Stimulated activated naive CD8-positive, alpha-beta T cell treated with anti-CD3 and anti-CD28 coated beads, Interleukin-15, Interleukin-2, amounts not matched to agents 100 ng/mL and 50 ng/mL, for 24 hours (primary cell): ENCODE data around the gene GLI3.

Experiments
- H3K27ac Mint-ChIP-seq: one replicate; pipeline ENCODE4 v1.8.0; 2021; ENCODE audit warnings: mild to moderate bottlenecking, mixed read lengths
- H3K27me3 Mint-ChIP-seq: one replicate; pipeline ENCODE4 v1.8.0; 2021; ENCODE audit warnings: mixed read lengths
- H3K36me3 Mint-ChIP-seq: one replicate; pipeline ENCODE4 v1.8.0; 2021; ENCODE audit warnings: low read depth, mixed read lengths
- H3K4me1 Mint-ChIP-seq: one replicate; pipeline ENCODE4 v1.8.0; 2021; ENCODE audit warnings: low read depth, mixed read lengths
- H3K4me3 Mint-ChIP-seq: one replicate; pipeline ENCODE4 v1.8.0; 2021; ENCODE audit warnings: mild to moderate bottlenecking, mixed read lengths
- H3K9me3 Mint-ChIP-seq: one replicate; pipeline ENCODE4 v1.8.0; 2021; ENCODE audit warnings: mixed read lengths

Gene GLI3

DNA sequence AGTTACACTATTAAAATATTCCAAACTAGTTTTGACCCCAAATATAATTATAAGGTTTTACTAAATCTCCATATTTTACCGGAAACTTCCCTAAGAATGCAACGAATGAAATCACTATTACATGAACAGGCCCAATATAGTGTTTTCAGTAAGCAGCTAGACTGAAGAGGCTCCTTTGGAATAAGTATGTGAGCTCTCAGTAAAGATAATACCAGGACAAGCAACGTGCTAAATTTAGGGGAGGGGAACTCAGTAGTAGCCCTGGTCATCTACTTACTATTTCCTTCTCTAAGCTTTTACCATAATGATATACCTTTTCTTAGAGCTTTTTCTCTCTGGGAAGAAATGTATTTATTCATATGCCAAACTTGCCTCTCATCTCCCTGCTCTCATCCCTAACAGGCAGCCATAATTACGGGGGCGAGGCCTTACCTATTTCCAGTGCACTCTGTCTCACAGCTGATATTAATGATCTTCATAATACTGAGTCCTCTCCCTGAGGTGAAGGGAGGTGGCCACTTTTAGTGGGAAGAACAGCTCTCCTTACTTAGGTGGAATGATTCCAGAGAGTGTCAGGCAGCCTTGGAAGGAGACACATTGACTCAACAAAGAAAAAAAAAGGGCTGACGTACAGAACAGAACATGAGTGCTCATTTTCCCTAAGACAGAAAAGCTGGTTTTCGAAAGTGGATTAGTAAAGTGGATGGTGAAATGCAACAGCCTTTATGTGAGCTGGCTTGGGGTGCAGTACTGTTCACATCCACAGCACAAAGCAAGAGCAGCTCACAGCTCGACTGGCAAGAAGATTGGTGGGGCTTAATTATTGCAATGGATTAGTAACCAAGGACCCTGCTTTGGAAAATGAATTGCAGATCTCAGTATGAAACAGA lies 165.4 kb downstream of the GLI3 start:
- no peaks in the 10 kb centered on the region for H3K4me1 Mint-ChIP-seq
- H3K27me3 Mint-ChIP-seq: no peaks in the 10 kb centered on the region
- H3K36me3 Mint-ChIP-seq: no peaks in the 10 kb centered on the region
- no peak overlapping the region for H3K4me3 Mint-ChIP-seq
- no peaks in the 10 kb centered on the region for H3K9me3 Mint-ChIP-seq
- H3K27ac Mint-ChIP-seq: no peak overlapping the region

DNA sequence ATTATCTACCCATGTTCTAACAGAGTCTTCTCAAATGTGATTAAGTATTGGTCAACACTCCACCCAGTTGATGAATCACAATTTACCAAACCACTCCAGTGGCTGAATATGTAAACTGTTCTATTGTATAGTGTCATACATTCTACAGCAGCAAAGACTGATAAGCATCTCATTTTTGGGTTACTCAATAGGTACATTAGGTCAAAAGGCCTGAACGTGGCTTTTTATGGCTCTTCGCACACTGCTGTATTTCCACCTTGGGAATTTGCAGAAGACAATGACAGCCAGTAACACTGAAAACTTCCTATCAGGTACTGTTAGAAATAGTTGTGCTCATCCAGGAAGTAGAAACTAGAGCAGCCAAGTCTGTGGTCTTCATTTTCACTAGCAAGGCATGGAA lies 166.9 kb downstream of the GLI3 start:
- no peaks in the 10 kb centered on the region for H3K36me3 Mint-ChIP-seq
- no peak overlapping the region for H3K4me3 Mint-ChIP-seq
- H3K27ac Mint-ChIP-seq: no peak overlapping the region
- no peaks in the 10 kb centered on the region for H3K4me1 Mint-ChIP-seq
- no peaks in the 10 kb centered on the region for H3K9me3 Mint-ChIP-seq
- H3K27me3 Mint-ChIP-seq: no peaks in the 10 kb centered on the region

DNA sequence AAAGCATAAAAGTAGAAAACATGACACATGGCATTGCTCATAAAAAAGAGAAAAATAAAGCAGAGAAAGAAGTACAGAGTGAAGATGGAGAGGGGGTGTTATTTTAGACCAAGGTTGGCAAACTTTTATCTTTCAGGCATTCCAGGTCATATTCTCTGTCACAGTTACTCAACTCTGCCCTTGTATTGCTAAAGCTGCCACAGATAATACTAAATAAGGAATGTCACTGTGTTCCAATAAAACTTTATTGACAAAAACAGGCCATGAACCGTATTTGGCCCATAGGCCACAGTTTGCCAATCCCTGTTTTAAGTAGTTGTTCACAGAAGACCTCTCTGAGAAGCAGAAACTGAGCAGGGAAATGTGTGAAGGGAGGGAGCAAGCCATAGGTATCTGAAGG lies 167.4 kb downstream of the GLI3 start:
- H3K9me3 Mint-ChIP-seq: no peaks in the 10 kb centered on the region
- no peaks in the 10 kb centered on the region for H3K27me3 Mint-ChIP-seq
- no peak overlapping the region for H3K4me3 Mint-ChIP-seq
- no peak overlapping the region for H3K27ac Mint-ChIP-seq
- H3K36me3 Mint-ChIP-seq: no peaks in the 10 kb centered on the region
- H3K4me1 Mint-ChIP-seq: no peaks in the 10 kb centered on the region

DNA sequence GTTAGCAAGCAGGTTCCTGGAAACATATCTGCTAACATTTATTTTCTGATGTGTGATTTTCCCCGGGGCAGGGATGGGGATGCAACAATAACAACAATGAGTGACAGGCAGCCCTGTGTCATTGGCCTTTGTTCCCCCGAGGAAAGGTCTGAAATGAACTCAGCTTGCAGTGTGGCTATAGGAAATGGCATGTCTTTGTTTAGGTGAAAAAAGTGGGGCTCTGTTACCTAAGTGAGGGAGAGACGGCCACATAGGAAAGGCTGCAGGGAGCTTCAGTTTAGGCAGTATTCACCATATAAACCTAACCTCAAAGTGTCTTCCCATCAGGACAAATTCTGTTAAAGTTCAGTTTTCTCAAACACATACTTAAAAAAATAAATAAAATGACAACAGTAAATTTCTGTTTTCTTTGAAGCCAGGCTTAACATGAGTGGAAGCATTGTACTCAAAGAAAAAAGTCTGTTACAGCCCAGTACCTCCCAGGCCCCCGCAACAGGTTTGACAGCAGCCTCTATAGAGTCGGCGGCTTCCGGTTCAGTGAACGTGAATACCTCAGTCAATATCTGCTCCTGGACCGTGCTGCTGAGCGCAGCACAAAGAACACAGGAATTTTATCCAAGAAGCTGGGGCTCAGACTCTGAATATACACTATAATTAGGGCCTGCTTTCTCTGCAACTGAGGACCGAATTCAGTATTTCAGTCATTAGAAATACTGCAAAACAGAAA lies 168.3 kb downstream of the GLI3 start:
- H3K36me3 Mint-ChIP-seq: no peaks in the 10 kb centered on the region
- no peaks in the 10 kb centered on the region for H3K27me3 Mint-ChIP-seq
- no peak overlapping the region for H3K27ac Mint-ChIP-seq
- no peaks in the 10 kb centered on the region for H3K9me3 Mint-ChIP-seq
- H3K4me3 Mint-ChIP-seq: no peak overlapping the region
- no peaks in the 10 kb centered on the region for H3K4me1 Mint-ChIP-seq

DNA sequence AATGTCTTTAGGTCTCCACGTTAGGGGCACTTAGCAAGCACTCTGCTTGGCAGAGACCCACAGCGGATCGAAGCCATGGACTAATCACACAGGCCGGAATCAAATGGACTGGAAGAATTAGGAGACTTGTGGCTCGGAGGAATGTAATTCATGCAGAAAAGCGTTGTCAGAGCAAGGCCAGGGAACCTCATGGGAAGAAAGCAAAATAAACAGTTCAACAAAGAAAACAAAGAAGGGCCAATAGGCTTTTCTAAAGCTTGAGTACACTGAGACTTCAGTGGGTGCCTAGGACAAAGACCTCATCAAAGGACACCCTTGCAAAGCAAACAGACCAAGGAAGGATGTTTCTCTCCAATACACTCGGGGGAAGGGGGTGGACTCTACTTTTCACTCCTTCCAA lies 171.1 kb downstream of the GLI3 start:
- no peaks in the 10 kb centered on the region for H3K27me3 Mint-ChIP-seq
- no peaks in the 10 kb centered on the region for H3K36me3 Mint-ChIP-seq
- H3K4me3 Mint-ChIP-seq: no peak overlapping the region
- no peaks in the 10 kb centered on the region for H3K9me3 Mint-ChIP-seq
- H3K4me1 Mint-ChIP-seq: no peaks in the 10 kb centered on the region
- H3K27ac Mint-ChIP-seq: no peak overlapping the region

DNA sequence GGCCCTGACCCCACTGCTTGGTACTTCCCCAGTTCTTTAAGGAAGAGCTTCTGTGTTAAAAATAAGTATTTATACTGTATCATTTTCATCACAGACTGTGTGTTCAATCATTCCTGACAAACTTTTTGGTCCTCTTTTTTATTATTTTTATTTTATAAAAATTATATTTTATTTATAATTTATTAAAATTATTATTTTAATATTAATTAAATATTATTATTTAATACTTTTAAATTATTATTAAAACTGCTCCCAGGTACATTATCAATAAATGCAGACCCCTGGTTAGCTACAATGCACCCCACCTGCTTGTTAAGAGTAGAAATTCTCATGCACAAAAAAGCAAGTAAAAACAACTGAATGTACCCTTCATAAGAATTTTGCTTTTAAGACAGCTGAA lies 172.0 kb downstream of the GLI3 start:
- no peaks in the 10 kb centered on the region for H3K27me3 Mint-ChIP-seq
- H3K9me3 Mint-ChIP-seq: no peaks in the 10 kb centered on the region
- no peak overlapping the region for H3K27ac Mint-ChIP-seq
- no peaks in the 10 kb centered on the region for H3K36me3 Mint-ChIP-seq
- no peak overlapping the region for H3K4me3 Mint-ChIP-seq
- H3K4me1 Mint-ChIP-seq: no peaks in the 10 kb centered on the region

DNA sequence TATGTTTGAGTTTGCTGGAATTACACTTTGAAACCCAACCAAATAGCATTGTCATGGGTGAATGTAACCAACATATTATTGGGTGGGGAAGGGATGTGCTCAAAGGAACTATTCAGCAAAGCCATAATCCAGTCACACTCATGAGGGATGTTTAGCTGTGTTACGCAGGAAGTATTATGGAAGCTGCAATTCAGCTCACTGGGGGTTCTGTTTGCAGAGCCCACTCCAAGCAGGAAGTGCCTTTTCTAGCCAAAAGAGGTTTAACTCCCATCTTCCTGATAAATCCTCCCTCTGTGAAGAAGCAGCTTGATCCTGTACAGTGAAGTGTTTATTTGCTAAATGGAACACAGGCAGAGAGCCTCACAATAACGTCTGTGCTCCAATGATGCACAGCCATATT lies 172.5 kb downstream of the GLI3 start:
- no peak overlapping the region for H3K27ac Mint-ChIP-seq
- H3K27me3 Mint-ChIP-seq: no peaks in the 10 kb centered on the region
- H3K4me3 Mint-ChIP-seq: no peak overlapping the region
- no peaks in the 10 kb centered on the region for H3K4me1 Mint-ChIP-seq
- no peaks in the 10 kb centered on the region for H3K9me3 Mint-ChIP-seq
- no peaks in the 10 kb centered on the region for H3K36me3 Mint-ChIP-seq

DNA sequence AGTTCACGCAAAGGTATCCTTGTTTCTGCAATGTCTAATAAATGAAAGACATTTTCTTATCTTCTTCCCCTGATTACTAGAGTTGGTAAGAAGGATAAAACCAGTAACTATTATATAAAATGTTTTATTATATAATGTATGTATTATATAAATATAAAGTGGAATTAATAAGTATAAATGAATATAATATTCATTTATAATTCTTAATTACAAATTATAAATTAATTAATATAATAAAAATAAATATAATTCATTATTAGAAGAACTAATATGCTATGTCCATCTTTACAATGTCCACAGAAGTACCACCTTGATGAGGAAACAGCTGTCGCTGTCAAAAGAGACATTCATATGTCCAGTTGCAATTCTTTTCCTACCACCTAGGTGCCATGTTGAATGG lies 177.7 kb downstream of the GLI3 start:
- no peaks in the 10 kb centered on the region for H3K27me3 Mint-ChIP-seq
- H3K4me1 Mint-ChIP-seq: no peaks in the 10 kb centered on the region
- no peaks in the 10 kb centered on the region for H3K36me3 Mint-ChIP-seq
- no peak overlapping the region for H3K27ac Mint-ChIP-seq
- no peak overlapping the region for H3K4me3 Mint-ChIP-seq
- H3K9me3 Mint-ChIP-seq: no peaks in the 10 kb centered on the region

DNA sequence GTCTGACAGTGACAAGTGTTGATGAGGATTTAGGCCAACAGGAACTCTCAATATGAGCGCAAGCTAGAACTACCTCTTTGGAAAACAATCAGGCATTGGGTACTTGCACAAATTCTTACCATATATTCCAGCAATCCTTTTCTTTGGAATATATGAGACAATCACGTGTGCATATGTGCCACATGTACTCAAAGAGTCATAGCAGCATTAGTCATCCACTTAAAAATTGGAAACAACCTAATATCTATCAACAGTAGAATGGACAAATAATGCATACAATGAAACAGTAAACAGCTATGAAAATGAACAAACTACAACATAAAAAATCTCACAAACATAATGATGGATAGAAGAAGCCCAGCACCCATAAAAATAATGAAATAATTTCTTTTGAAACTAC lies 179.7 kb downstream of the GLI3 start:
- Mint-ChIP-seq H3K4me1 (no peaks in the 10 kb centered on the region), H3K27ac (no peak overlapping the region), H3K4me3 (no peak overlapping the region), H3K36me3 (no peaks in the 10 kb centered on the region), H3K27me3 (no peaks in the 10 kb centered on the region), H3K9me3 (no peaks in the 10 kb centered on the region)

DNA sequence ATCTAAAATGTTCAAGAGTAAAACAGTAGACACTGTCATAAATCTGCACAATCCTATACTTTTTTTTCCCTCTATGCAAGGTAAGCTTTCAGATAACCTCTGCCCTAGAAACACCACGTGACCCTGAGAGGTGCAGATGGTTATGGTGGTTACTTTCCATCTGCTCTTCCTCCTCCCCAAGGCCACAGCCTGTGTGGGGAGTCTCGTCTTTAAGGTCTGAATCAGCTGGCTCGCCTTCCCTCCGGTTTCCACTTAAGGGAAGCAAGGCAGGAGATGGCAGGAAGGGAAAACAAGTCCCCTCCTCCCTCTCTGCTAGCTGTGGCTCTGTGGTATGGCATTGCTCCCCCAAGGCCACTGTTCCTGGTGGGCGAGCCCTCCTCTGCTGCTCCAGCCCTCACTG lies 181.8 kb downstream of the GLI3 start:
- Mint-ChIP-seq H3K4me1 (no peaks in the 10 kb centered on the region), H3K27me3 (no peaks in the 10 kb centered on the region), H3K36me3 (no peaks in the 10 kb centered on the region), H3K4me3 (no peak overlapping the region), H3K27ac (no peak overlapping the region), H3K9me3 (no peaks in the 10 kb centered on the region)

DNA sequence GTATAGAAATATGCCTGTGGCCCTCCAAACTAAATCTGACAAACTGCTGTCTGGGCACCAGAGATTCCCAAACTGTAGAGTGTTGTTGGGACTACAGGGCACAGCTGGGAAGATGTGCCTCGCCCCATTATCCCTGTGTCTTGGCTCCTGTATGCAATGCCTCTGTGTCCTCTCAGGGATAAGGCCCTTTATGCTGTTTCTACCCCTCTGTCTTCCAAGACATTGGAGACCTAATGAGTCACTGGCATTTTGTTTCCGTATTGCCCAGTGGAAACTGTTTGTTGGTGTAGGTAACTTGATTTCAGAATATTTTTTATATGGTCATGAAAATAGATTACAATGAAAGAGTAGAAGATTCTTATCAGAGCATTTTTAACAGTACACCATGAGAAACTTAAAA lies 183.2 kb downstream of the GLI3 start:
- no peaks in the 10 kb centered on the region for H3K9me3 Mint-ChIP-seq
- H3K27me3 Mint-ChIP-seq: no peaks in the 10 kb centered on the region
- no peak overlapping the region for H3K4me3 Mint-ChIP-seq
- H3K4me1 Mint-ChIP-seq: no peaks in the 10 kb centered on the region
- H3K27ac Mint-ChIP-seq: no peak overlapping the region
- no peaks in the 10 kb centered on the region for H3K36me3 Mint-ChIP-seq

DNA sequence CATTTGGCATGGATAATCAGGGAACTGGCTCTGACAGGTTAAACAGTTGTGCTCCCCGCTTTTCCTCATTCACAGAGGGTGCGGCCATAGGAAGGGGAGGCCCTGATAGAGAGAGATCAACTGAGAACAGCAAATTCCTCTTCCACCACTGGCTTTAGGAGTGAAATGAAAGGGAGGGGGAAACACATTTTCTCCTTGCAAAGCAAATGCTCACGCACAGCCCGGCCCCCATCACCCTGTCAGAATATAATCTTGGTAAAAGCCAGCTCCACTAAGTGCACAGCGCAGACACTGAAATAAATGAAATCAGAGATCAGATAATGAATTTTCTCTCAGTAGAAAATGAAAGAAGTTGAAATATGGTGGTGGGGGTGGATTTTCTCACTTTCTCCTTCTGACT lies 187.2 kb downstream of the GLI3 start:
- Mint-ChIP-seq H3K27ac (no peak overlapping the region), H3K27me3 (no peaks in the 10 kb centered on the region), H3K4me3 (no peak overlapping the region), H3K36me3 (no peaks in the 10 kb centered on the region), H3K4me1 (no peaks in the 10 kb centered on the region), H3K9me3 (no peaks in the 10 kb centered on the region)

DNA sequence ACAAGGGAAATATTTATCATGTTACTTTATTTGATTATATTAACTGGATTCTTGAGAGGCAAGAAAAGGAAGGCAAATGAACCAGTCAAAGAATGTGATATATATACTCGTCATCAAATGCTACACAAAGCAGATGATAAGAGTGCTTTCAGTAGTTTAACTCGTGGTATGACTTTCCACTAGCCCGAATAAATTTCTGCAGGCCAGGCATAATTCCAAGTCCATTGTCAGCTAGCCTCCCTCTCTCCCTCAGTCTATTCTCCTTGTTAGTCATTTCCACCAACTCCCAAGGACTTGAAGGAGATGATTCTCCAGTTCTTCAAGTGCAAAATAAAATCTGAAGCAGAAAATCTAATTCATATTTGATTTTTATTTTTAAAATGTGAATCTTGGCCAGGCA lies 190.5 kb downstream of the GLI3 start:
- Mint-ChIP-seq H3K4me3 (no peak overlapping the region), H3K9me3 (no peaks in the 10 kb centered on the region), H3K27me3 (peaks cover 7% of the 10 kb centered on the region), H3K36me3 (no peaks in the 10 kb centered on the region), H3K4me1 (no peaks in the 10 kb centered on the region), H3K27ac (no peak overlapping the region)

DNA sequence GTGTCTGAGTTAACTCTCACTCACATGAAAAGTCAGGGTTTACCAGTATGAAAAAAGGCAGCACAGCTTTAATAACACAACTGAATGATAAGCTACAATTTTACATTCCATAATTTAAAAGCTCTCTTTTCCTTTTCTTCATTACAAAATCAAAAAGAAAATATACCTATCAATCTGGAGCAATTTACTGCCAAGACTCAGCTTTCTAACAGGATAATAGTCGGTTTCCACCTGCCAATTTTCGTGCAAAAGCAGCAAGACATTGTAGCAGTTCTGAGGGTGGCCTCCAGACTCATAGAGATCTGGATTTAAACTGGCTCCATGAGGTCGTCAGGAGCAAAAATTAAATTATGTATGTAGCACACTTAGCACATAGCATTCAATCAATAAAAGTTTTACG lies 191.0 kb downstream of the GLI3 start:
- Mint-ChIP-seq H3K27me3 (peaks cover 7% of the 10 kb centered on the region), H3K4me3 (no peak overlapping the region), H3K27ac (no peak overlapping the region), H3K4me1 (no peaks in the 10 kb centered on the region), H3K36me3 (no peaks in the 10 kb centered on the region), H3K9me3 (no peaks in the 10 kb centered on the region)

DNA sequence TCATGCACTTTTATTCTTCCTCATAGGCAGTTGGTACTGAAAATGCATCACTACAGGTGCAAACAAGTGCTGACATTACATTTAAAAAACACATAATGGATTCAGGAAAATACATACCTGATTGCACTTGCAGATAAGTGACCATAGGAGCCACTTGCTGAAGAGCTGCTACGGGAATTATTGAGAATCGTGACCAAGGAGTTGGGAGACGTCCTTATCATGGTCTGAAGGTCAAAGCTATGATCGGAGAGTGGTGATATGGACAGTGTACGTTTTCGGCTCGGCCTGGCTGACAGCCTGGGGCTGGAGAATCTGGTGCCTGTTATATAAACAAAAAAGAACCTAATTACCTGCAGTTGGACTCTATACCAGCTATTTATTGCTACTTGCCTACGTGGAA lies 197.1 kb downstream of the GLI3 start:
- no peak overlapping the region for H3K4me3 Mint-ChIP-seq
- no peaks in the 10 kb centered on the region for H3K9me3 Mint-ChIP-seq
- no peak overlapping the region for H3K27ac Mint-ChIP-seq
- no peaks in the 10 kb centered on the region for H3K4me1 Mint-ChIP-seq
- H3K27me3 Mint-ChIP-seq: peaks cover 17% of the 10 kb centered on the region
- no peaks in the 10 kb centered on the region for H3K36me3 Mint-ChIP-seq

DNA sequence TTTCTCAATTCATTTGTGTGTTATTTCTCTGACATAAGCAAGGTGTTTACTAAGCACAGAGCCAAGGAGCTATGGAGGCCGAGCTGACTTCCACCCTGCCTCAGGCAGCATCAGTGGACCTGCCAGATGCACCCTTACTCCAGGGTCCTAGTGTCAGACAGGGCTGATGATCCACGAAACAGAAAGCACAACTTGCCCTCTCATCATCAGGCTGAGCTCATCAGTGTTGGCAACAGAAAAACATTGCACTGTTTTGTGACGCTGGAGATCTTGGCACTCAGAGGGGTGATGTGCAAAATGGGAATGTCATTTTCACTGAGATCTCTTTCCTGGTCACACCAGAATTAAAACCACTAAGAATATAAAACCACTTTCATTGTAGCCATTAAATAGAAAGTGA lies 201.8 kb downstream of the GLI3 start:
- Mint-ChIP-seq H3K27me3 (peaks cover 6% of the 10 kb centered on the region), H3K27ac (no peak overlapping the region), H3K36me3 (no peaks in the 10 kb centered on the region), H3K4me3 (no peak overlapping the region), H3K4me1 (no peaks in the 10 kb centered on the region), H3K9me3 (no peaks in the 10 kb centered on the region)
